MM.1S (cell line): ENCODE data around the gene SQOR.

Experiments
- DNase-seq: peaks from one replicate; pipeline ENCODE4 v3.0.0-alpha.2; 2015
- H2AFZ ChIP-seq: fragments of 300-600 bp; sonication (generic); 2 replicates; pipeline ENCODE4 v1.6.0; 2016; ENCODE audit warnings: antibody characterized with exemption, low read length
- H3F3A ChIP-seq: fragments of 300-600 bp; sonication (generic); 2 replicates; pipeline ENCODE4 v1.6.1; 2016; ENCODE audit warnings: mild to moderate bottlenecking, antibody characterized with exemption, low read length, moderate library complexity, mixed read lengths; ENCODE audit not compliant: insufficient read depth
- H3K27ac ChIP-seq: fragments of 300-600 bp; sonication (generic); 2 replicates; pipeline ENCODE4 v1.5.1; 2016; ENCODE audit warnings: mild to moderate bottlenecking, low read length
- H3K27me3 ChIP-seq: fragments of 300-600 bp; sonication (generic); replicated peaks from 2 replicates; pipeline ENCODE4 v1.6.0; 2016; ENCODE audit warnings: low read length; ENCODE audit not compliant: insufficient read depth
- H3K36me3 ChIP-seq: fragments of 300-600 bp; sonication (generic); replicated peaks from 2 replicates; pipeline ENCODE4 v1.6.1; 2016; ENCODE audit warnings: mild to moderate bottlenecking, low read length, mixed read lengths; ENCODE audit not compliant: insufficient read depth
- H3K4me1 ChIP-seq: fragments of 300-600 bp; sonication (generic); 2 replicates; pipeline ENCODE4 v1.6.1; 2016; ENCODE audit warnings: low read length, mixed read lengths
- H3K4me2 ChIP-seq: fragments of 300-600 bp; sonication (generic); 2 replicates; pipeline ENCODE4 v1.6.0; 2016; ENCODE audit warnings: low read depth, low read length
- H3K4me3 ChIP-seq: fragments of 300-600 bp; sonication (generic); 2 replicates; pipeline ENCODE4 v1.5.1; 2016; ENCODE audit warnings: low read length, mixed read lengths
- H3K79me2 ChIP-seq: fragments of 300-600 bp; sonication (generic); 2 replicates; pipeline ENCODE4 v1.6.1; 2016; ENCODE audit warnings: mixed run types, low read length, mixed read lengths
- H3K9ac ChIP-seq: fragments of 300-600 bp; sonication (generic); 2 replicates; pipeline ENCODE4 v1.6.1; 2016; ENCODE audit warnings: low read length, mixed read lengths
- H3K9me2 ChIP-seq: fragments of 300-600 bp; sonication (generic); replicated peaks from 2 replicates; pipeline ENCODE4 v1.6.1; 2016; ENCODE audit warnings: mild to moderate bottlenecking, low read length, mixed read lengths; ENCODE audit not compliant: insufficient read depth
- H3K9me3 ChIP-seq: fragments of 300-600 bp; sonication (generic); replicated peaks from 2 replicates; pipeline ENCODE4 v1.6.1; 2016; ENCODE audit warnings: mild to moderate bottlenecking, low read length, mixed read lengths; ENCODE audit not compliant: insufficient read depth
- H4K20me1 ChIP-seq: fragments of 300-600 bp; sonication (generic); 2 replicates; pipeline ENCODE4 v1.6.1; 2016; ENCODE audit warnings: mild to moderate bottlenecking, low read length, moderate library complexity, mixed read lengths; ENCODE audit not compliant: insufficient read depth
- EZH2 ChIP-seq: fragments of 300-600 bp; sonication (generic); optimal IDR thresholded peaks from 2 replicates; pipeline ENCODE3; 2017; ENCODE audit warnings: low read depth, mild to moderate bottlenecking, antibody characterized with exemption, low read length, mixed read lengths
- EZH2phosphoT487 ChIP-seq: fragments of 300-600 bp; sonication (generic); IDR thresholded peaks from 2 replicates; pipeline ENCODE4 v1.6.1; 2018; ENCODE audit warnings: antibody characterized with exemption, low read length
- TF ChIP-seq, protein P1 (sequence below): fragments of 300-600 bp; sonication (generic); IDR thresholded peaks from 2 replicates; pipeline ENCODE4 v1.5.1; 2016; ENCODE audit warnings: antibody characterized with exemption, low read length, mixed read lengths

SQOR gene

DNA sequence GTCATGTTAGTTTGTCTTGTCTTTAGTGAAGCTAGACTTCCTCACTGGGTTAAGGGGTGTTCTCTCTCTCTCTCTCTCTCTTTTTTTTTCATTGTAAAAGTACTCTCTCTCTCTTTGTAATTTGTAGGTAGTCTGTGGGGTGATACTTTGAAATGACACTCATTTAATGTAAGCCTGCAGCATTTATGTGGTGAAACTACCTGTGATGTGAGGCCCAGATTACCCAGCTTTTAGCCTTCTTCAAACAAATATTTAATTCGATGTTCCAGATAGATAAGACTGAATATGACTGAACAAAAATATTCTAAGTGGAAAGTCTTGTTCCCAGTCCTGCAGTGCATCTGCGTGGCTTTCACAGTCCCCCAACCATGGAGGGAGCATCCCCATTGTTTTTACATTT lies 49.7 kb downstream of the SQOR start:
- H3K9me2 ChIP-seq: no peaks in the 10 kb centered on the region
- no peaks in the 10 kb centered on the region for H3K27me3 ChIP-seq
- no peak overlapping the region for H3K9ac ChIP-seq
- H3K27ac ChIP-seq: no peak overlapping the region
- DNase-seq: no peak
- H3K4me3 ChIP-seq: no peak overlapping the region
- no peaks in the 10 kb centered on the region for H3K9me3 ChIP-seq
- no peaks in the 10 kb centered on the region for H3K36me3 ChIP-seq
- no peak overlapping the region for H2AFZ ChIP-seq
- H3K79me2 ChIP-seq: no peaks in the 10 kb centered on the region
- H3F3A ChIP-seq: no peaks in the 10 kb centered on the region
- no peak overlapping the region for H3K4me2 ChIP-seq
- no peak for TF ChIP-seq EZH2
- TF ChIP-seq, protein P1, sequence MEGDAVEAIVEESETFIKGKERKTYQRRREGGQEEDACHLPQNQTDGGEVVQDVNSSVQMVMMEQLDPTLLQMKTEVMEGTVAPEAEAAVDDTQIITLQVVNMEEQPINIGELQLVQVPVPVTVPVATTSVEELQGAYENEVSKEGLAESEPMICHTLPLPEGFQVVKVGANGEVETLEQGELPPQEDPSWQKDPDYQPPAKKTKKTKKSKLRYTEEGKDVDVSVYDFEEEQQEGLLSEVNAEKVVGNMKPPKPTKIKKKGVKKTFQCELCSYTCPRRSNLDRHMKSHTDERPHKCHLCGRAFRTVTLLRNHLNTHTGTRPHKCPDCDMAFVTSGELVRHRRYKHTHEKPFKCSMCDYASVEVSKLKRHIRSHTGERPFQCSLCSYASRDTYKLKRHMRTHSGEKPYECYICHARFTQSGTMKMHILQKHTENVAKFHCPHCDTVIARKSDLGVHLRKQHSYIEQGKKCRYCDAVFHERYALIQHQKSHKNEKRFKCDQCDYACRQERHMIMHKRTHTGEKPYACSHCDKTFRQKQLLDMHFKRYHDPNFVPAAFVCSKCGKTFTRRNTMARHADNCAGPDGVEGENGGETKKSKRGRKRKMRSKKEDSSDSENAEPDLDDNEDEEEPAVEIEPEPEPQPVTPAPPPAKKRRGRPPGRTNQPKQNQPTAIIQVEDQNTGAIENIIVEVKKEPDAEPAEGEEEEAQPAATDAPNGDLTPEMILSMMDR: no peak
- TF ChIP-seq EZH2phosphoT487: no peak
- H3K4me1 ChIP-seq: no peaks in the 10 kb centered on the region
- no peaks in the 10 kb centered on the region for H4K20me1 ChIP-seq

DNA sequence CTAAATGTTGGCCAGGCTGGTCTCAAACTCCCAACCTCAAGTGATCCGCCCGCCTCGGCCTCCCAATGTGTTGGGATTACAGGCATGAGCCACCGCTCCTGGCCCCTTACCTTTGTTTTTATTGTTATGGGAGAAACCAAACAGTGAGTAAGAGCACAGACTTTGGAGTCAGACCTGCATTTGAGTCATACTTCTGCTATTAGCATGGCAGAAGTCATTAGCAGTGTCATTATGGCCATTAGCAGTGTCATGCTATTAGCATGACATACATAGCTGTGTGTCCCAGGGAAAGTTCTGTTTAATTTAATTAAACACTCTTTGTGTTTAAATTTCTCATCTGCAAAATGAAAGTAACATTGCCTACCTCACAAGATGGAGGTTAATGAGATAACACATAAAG lies 54.8 kb downstream of the SQOR start:
- H3K36me3 ChIP-seq: no peaks in the 10 kb centered on the region
- TF ChIP-seq EZH2phosphoT487 (no peak), EZH2 (no peak)
- TF ChIP-seq, protein P1: no peak
- no peaks in the 10 kb centered on the region for H3F3A ChIP-seq
- no peak overlapping the region for H3K9ac ChIP-seq
- no peak for DNase-seq
- H3K79me2 ChIP-seq: no peaks in the 10 kb centered on the region
- no peak overlapping the region for H2AFZ ChIP-seq
- no peak overlapping the region for H3K4me3 ChIP-seq
- no peaks in the 10 kb centered on the region for H4K20me1 ChIP-seq
- H3K27ac ChIP-seq: no peak overlapping the region
- H3K9me2 ChIP-seq: no peaks in the 10 kb centered on the region
- H3K27me3 ChIP-seq: no peaks in the 10 kb centered on the region
- no peaks in the 10 kb centered on the region for H3K4me1 ChIP-seq
- H3K9me3 ChIP-seq: no peaks in the 10 kb centered on the region
- no peak overlapping the region for H3K4me2 ChIP-seq

DNA sequence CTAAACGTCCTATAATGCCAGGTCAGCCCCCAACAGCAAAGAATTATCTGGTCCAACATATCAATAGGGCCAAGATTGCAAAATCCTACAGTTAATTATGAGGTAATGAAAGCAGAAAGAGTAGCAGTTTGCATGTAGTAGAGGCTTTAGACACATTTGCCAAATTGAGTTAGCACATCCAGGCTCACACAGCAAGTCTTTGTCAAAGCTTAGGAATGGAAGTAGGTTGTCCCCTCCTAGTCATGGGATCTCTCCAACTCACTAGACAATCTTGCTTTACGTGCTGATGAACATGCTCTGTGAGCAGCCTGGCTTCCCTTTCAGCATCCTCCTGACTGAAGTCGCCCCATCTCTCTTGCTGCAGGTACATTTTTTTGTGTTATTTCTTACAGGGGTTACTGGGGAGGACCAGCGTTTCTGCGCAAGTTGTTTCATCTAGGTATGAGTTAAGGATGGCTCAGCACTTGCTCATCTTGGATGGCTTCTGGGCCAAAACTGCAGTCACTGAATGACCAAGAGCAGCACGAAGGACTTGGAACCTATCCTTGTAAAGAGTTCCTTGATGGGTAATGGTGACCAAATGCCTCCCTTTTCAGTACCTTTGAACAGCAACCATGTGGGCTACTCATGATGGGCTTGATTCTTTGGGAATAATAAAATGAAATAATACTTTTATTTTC lies 55.9 kb downstream of the SQOR start:
- H3K9ac ChIP-seq: no peak overlapping the region
- no peaks in the 10 kb centered on the region for H4K20me1 ChIP-seq
- no peaks in the 10 kb centered on the region for H3K27me3 ChIP-seq
- no peaks in the 10 kb centered on the region for H3K36me3 ChIP-seq
- H3F3A ChIP-seq: no peaks in the 10 kb centered on the region
- DNase-seq: no peak
- H3K4me3 ChIP-seq: no peak overlapping the region
- H2AFZ ChIP-seq: no peak overlapping the region
- H3K9me3 ChIP-seq: no peaks in the 10 kb centered on the region
- H3K79me2 ChIP-seq: no peaks in the 10 kb centered on the region
- no peaks in the 10 kb centered on the region for H3K4me1 ChIP-seq
- TF ChIP-seq EZH2phosphoT487 (no peak), EZH2 (no peak)
- TF ChIP-seq, protein P1: no peak
- H3K4me2 ChIP-seq: no peak overlapping the region
- no peak overlapping the region for H3K27ac ChIP-seq
- no peaks in the 10 kb centered on the region for H3K9me2 ChIP-seq
